Hematopoietic multipotent progenitor cell treated with erythropoietin and hydrocortisone succinate and interleukin-3 and kit ligand, for 8 days (in vitro differentiated cells): Measurements from ENCODE around the gene OSTN.

ENCODE experiments used
- DNase-seq: peaks from one replicate; pipeline ENCODE4 v3.0.0-alpha.2; 2015

Gene OSTN

DNA sequence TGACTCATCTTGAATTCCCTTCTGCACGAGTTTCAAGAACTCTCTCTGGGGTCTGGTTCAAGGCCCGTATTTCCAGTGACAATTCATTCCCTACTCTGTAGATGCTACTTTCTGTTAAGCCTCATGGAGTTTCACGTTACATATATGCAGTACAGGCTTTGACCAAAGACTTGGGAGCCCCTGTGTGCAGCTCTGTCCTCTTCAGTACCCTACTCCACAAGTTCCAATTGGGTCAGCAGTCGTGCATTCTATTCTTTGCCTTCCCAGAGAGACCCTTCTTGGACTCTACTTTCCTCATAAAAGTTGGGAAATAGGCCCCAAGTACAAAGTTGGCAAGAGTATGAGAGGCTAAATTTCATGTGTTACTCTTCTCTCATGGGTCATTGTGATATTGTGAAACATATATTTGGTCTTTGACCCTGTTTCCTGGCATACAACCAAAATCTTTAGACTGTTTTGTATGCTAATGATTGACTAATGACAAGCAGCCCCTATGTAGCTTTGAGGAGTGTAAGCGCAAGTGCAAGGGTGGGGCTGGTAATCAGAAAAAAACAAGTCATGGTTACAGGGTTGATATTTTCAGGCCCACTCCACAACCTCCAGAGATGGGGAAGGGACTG, 115.2 kb downstream of the OSTN start:
- no peak for DNase-seq
